ENCODE results near the gene DGUOK. TPM values are rescaled to one million over a fixed set of nuclear protein-coding genes. Genes with fewer than 3 reads are reported as not detected.

Gene DGUOK
- total RNA-seq, 4 donors from 2014 or later = 24.2 to 44.5 (median 39.7) TPM

- Histone ChIP-seq H3K36me3 (no peaks in the 10 kb centered on the region), H3K4me3 (peak overlapping the region; percentile 66 to 91 (median 76)), H3K9me3 (no peaks in the 10 kb centered on the region), H3K27ac (peak overlapping the region; percentile 65 to 95 (median 79)), H3K4me1 (peaks cover 0 to 53% (median 27%) of the 10 kb centered on the region in 4 donors), H3K27me3 (no peaks in the 10 kb centered on the region)
- no peak for TF ChIP-seq POLR2A (IDR thresholded peaks at IDR 0.05)
- TF ChIP-seq CTCF (IDR thresholded peaks at IDR 0.05) = no peak
- peak in 2 of 3 donors; percentile 51 to 61 for DNase-seq
Measured at GRCh38 chr2:73986085-73986681, 59.5 kb downstream of the DGUOK start.

GRCh38 chr2:73987109-73987947 lies 60.6 kb downstream of the DGUOK start:
- H3K27me3 ChIP-seq = no peaks in the 10 kb centered on the region

DNA sequence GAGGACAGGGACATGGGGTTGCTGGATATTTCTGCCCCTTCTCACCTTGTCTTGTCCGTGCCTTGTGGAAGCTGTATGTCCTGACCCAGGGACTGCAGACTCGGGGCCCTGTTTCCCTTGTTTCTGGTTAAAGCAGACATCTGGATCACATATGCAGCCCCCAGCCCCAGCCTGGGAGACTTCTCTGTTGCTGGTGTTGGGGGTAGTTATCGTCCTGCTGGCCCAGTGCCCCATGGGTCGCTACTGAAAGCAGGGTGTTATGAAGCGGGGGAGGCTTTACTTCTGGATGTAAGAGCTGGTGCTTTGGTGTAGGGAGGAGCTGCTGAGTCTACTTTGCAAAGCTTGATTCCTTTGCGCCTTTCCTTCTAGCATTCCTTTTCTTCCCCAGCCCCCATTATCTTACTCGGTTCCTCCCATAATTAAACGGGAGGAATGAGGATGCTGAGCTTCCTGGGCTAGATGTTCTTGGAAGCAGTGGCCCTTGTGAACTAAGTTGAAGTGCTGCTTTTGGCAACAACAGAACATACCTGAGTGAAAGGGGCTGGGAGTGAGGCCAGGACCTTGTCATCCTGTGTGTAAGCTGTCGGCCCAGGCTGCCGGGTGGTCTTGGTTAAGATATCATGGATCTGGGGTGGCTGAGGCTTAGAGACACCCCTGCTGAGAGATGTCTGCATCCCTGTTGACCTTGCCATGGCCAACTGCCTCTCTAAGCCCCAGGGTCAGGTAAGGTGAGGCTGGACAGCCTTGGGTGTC lies 61.4 kb downstream of the DGUOK start:
- Histone ChIP-seq H3K4me1 (peaks cover 0 to 37% (median 25%) of the 10 kb centered on the region in 4 donors), H3K4me3 (peak overlapping the region; percentile 17 to 91 (median 50))
- DNase-seq = no peak

More at GRCh38 chr2:73987109-73987947, 60.6 kb downstream of the DGUOK start:
- Histone ChIP-seq H3K4me3 (peak overlapping the region; percentile 17 to 91 (median 50)), H3K4me1 (peaks cover 0 to 44% (median 27%) of the 10 kb centered on the region in 4 donors), H3K9me3 (no peaks in the 10 kb centered on the region), H3K36me3 (no peaks in the 10 kb centered on the region), H3K27ac (peak overlapping the region in 1 of 4 donors; percentile 1)
- peak; percentile 53 to 75 (median 71) for DNase-seq
- TF ChIP-seq CTCF (IDR thresholded peaks at IDR 0.05) = peak in 4 of 6 experiments; percentile 25 to 51 (median 42)
- TF ChIP-seq POLR2A (IDR thresholded peaks at IDR 0.05) = no peak

GRCh38 chr2:73989972-73990371 lies 63.3 kb downstream of the DGUOK start:
- Histone ChIP-seq H3K27ac (no peak overlapping the region), H3K4me1 (peaks cover 0 to 35% (median 16%) of the 10 kb centered on the region in 4 donors), H3K27me3 (no peaks in the 10 kb centered on the region), H3K4me3 (no peak overlapping the region), H3K36me3 (no peaks in the 10 kb centered on the region), H3K9me3 (no peaks in the 10 kb centered on the region)
- DNase-seq = no peak
- TF ChIP-seq POLR2A (IDR thresholded peaks at IDR 0.05) (no peak), CTCF (IDR thresholded peaks at IDR 0.05) (no peak)

More for the DNA sequence above, 61.4 kb downstream of the DGUOK start:
- Histone ChIP-seq H3K27ac (no peak overlapping the region), H3K9me3 (no peaks in the 10 kb centered on the region), H3K27me3 (no peaks in the 10 kb centered on the region), H3K36me3 (no peaks in the 10 kb centered on the region)
- TF ChIP-seq POLR2A (IDR thresholded peaks at IDR 0.05) (no peak), CTCF (IDR thresholded peaks at IDR 0.05) (no peak)

GRCh38 chr2:73990531-73990930 lies 63.9 kb downstream of the DGUOK start:
- Histone ChIP-seq H3K9me3 (no peaks in the 10 kb centered on the region), H3K4me3 (no peak overlapping the region), H3K27ac (no peak overlapping the region), H3K4me1 (peaks cover 0 to 35% (median 16%) of the 10 kb centered on the region in 4 donors), H3K27me3 (no peaks in the 10 kb centered on the region), H3K36me3 (no peaks in the 10 kb centered on the region)
- DNase-seq = no peak
- TF ChIP-seq POLR2A (IDR thresholded peaks at IDR 0.05) = no peak
- no peak for TF ChIP-seq CTCF (IDR thresholded peaks at IDR 0.05)
